ENCODE data around the gene OVAAL. TPM values are rescaled to one million over a fixed set of nuclear protein-coding genes. Genes with fewer than 3 reads are reported as not detected.

The OVAAL gene
- total and polyA plus RNA-seq, 4 donors: 0.17 TPM; not detected in 3

DNA sequence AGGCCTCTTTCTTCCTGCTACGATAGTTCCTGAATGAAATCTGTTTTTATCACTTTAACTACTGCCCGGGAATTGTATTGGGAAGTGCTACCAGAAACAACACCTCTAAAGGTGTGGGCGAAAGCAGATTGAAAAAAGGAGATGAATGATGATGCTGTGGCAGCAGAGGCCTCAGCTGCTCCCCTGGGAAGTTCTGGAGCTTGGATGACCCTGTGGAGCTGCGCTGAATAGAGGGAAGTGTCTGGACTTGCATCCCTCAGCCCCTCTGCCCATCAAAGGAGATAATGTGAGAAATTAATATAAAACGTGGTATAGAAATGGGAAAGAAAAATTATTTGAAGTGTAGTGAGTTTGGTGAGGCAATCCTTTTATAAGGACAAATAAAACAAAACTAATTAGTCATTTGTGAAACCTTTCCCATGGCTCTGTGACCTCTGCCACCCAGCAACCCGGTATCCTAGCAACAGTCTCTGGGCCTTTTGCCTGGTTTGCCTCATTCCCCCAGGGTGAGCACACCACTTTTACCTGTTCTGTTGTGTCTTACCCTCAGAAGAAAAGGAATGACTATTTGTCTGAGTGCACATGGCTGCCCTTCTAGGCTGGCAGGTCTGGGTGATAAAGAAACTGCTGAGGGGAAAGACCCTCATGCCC is 21.3 kb downstream of the OVAAL start:
- WGBS (ENCODE audit: insufficient coverage): 72% methylated on average over 2 of the region's 6 CpGs
- no peak overlapping the region for H3K27ac ChIP-seq (ENCODE audit: low read depth, low read length)

DNA sequence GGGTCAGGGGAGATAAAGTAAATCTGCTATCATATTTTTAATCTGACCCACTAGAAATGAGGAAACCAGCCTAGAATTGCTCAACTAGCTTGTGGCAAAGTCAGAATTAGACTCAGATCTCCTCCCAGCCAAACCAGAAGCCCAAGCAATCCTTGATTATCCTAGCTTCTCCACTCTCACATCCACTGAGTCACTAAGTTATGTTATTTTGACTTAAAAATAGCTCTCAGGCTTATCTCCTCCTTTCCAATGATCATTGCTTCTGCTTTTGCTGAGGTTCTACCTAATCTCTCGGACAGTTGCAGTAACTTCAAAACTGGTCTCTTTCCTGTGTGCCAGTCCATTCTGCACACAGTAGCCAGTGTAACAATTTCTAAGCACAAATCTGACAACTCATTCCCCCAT is 22.9 kb downstream of the OVAAL start:
- H3K4me1 ChIP-seq (ENCODE audit: control insufficient read depth, insufficient read depth, low read length): peaks cover 8% of the 10 kb centered on the region
- H3K9me3 ChIP-seq (ENCODE audit: control insufficient read depth, insufficient read depth, low read length): no peaks in the 10 kb centered on the region
- H3K27ac ChIP-seq (ENCODE audit: low read depth, low read length): no peak overlapping the region
- DNase-seq (ENCODE audit: low read depth in 4 of 6, low spot score in 6 of 6): no peak
- no peaks in the 10 kb centered on the region for H3K27me3 ChIP-seq (ENCODE audit: control insufficient read depth, insufficient read depth, low read length)
- WGBS (ENCODE audit: insufficient coverage): 100% methylated on average over 1 of the region's 1 CpG
- H3K36me3 ChIP-seq (ENCODE audit: control insufficient read depth, insufficient read depth, low read length): no peaks in the 10 kb centered on the region
- no peak overlapping the region for H3K4me3 ChIP-seq (ENCODE audit: low read depth, low read length)

More for the DNA sequence above, 21.3 kb downstream of the OVAAL start:
- Histone ChIP-seq H3K4me3 (ENCODE audit: low read depth, low read length) (no peak overlapping the region), H3K9me3 (ENCODE audit: control insufficient read depth, insufficient read depth, low read length) (no peaks in the 10 kb centered on the region), H3K27me3 (ENCODE audit: control insufficient read depth, insufficient read depth, low read length) (no peaks in the 10 kb centered on the region), H3K4me1 (ENCODE audit: control insufficient read depth, insufficient read depth, low read length) (peaks cover 6% of the 10 kb centered on the region), H3K36me3 (ENCODE audit: control insufficient read depth, insufficient read depth, low read length) (no peaks in the 10 kb centered on the region)
- peak in 2 of 6 donors; percentile 25 to 43 for DNase-seq (ENCODE audit: low read depth in 4 of 6, low spot score in 6 of 6)

GRCh38 chr1:180584869-180585268 is 26.1 kb downstream of the OVAAL start:
- Histone ChIP-seq H3K4me3 (ENCODE audit: low read depth, low read length) (no peak overlapping the region), H3K4me1 (ENCODE audit: control insufficient read depth, insufficient read depth, low read length) (peaks cover 8% of the 10 kb centered on the region), H3K27me3 (ENCODE audit: control insufficient read depth, insufficient read depth, low read length) (no peaks in the 10 kb centered on the region), H3K36me3 (ENCODE audit: control insufficient read depth, insufficient read depth, low read length) (no peaks in the 10 kb centered on the region), H3K9me3 (ENCODE audit: control insufficient read depth, insufficient read depth, low read length) (peaks cover 2% of the 10 kb centered on the region), H3K27ac (ENCODE audit: low read depth, low read length) (no peak overlapping the region)
- 97% methylated on average over 6 of the region's 8 CpGs for WGBS (ENCODE audit: insufficient coverage)
- DNase-seq (ENCODE audit: low read depth in 4 of 6, low spot score in 6 of 6): no peak

DNA sequence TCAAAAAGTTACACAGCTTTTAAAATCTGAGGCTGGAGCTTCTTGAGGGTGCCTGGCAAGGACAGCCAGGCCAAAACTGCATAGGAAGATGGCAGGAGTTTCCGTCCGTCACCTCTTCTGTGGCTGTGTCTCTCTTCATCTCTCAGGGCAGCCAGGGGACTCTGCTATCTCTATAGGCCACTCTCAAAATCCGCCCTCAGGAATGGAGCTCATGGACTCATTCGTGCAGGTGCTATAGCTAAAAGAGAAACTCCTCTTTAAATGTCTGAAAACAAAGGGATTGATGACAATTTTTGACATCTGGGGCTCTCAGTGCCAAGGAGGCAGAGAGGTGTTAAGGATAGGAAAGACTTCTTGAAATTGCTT is 27.2 kb downstream of the OVAAL start:
- no peak overlapping the region for H3K4me3 ChIP-seq (ENCODE audit: low read depth, low read length)
- no peaks in the 10 kb centered on the region for H3K27me3 ChIP-seq (ENCODE audit: control insufficient read depth, insufficient read depth, low read length)
- H3K27ac ChIP-seq (ENCODE audit: low read depth, low read length): no peak overlapping the region
- H3K4me1 ChIP-seq (ENCODE audit: control insufficient read depth, insufficient read depth, low read length): peaks cover 3% of the 10 kb centered on the region
- H3K9me3 ChIP-seq (ENCODE audit: control insufficient read depth, insufficient read depth, low read length): peaks cover 2% of the 10 kb centered on the region
- no peak for DNase-seq (ENCODE audit: low read depth in 4 of 6, low spot score in 6 of 6)
- no peaks in the 10 kb centered on the region for H3K36me3 ChIP-seq (ENCODE audit: control insufficient read depth, insufficient read depth, low read length)
- 100% methylated on average over 2 of the region's 4 CpGs for whole genome bisulfite sequencing (ENCODE audit: insufficient coverage)

DNA sequence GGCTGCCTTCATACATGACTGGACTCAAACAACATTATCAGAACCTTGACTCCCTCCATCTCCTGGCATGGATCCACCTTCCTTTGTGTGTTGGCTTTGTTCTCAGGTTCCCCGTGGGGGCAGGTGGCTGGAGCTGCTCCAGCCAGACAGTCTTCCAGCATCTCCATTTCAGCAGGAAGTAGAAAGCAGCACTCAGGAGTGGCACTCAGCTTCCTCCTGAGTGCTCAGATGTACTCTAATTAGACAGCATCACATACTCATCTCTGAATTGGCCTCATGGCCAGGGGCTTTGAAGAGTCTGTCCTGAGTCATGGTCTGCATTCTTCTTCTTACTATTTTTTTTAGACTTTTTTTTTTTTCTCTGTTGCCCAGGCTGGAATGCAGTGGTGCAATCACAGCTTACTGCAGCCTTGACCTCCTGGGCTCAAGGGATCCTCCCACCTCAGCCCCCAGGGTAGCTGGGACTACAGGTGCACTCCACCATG is 27.9 kb downstream of the OVAAL start:
- no peak overlapping the region for H3K27ac ChIP-seq (ENCODE audit: low read depth, low read length)
- peaks cover 2% of the 10 kb centered on the region for H3K9me3 ChIP-seq (ENCODE audit: control insufficient read depth, insufficient read depth, low read length)
- no peaks in the 10 kb centered on the region for H3K27me3 ChIP-seq (ENCODE audit: control insufficient read depth, insufficient read depth, low read length)
- 29% methylated on average over 1 of the region's 1 CpG for WGBS (ENCODE audit: insufficient coverage)
- H3K4me1 ChIP-seq (ENCODE audit: control insufficient read depth, insufficient read depth, low read length): peaks cover 3% of the 10 kb centered on the region
- no peak overlapping the region for H3K4me3 ChIP-seq (ENCODE audit: low read depth, low read length)
- DNase-seq (ENCODE audit: low read depth in 4 of 6, low spot score in 6 of 6): no peak
- no peaks in the 10 kb centered on the region for H3K36me3 ChIP-seq (ENCODE audit: control insufficient read depth, insufficient read depth, low read length)

GRCh38 chr1:180588121-180588520 is 29.4 kb downstream of the OVAAL start:
- 83% methylated on average over 1 of the region's 2 CpGs for WGBS (ENCODE audit: insufficient coverage)
- Histone ChIP-seq H3K36me3 (ENCODE audit: control insufficient read depth, insufficient read depth, low read length) (no peaks in the 10 kb centered on the region), H3K9me3 (ENCODE audit: control insufficient read depth, insufficient read depth, low read length) (peaks cover 2% of the 10 kb centered on the region), H3K4me1 (ENCODE audit: control insufficient read depth, insufficient read depth, low read length) (peaks cover 3% of the 10 kb centered on the region), H3K27me3 (ENCODE audit: control insufficient read depth, insufficient read depth, low read length) (no peaks in the 10 kb centered on the region), H3K27ac (ENCODE audit: low read depth, low read length) (no peak overlapping the region), H3K4me3 (ENCODE audit: low read depth, low read length) (no peak overlapping the region)
- no peak for DNase-seq (ENCODE audit: low read depth in 4 of 6, low spot score in 6 of 6)

DNA sequence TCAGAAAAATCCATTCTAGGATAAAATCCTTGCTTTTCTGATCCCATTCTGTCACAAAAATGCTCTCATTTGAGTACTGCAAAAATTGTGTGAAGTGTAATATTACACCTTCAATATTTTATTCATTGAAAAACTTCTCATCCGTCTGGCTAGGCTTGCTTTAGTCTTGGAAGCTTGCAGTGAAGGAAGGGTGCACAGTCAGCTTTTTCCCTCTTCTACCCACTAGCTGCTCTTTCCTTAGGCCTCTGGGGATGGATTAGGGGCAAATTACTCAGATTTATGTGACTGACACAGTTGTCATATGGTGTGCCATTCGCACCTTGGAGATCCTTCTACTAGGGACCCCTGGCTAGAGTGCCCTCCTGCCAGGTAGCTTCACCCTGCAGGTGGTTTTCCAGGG is 32.1 kb downstream of the OVAAL start:
- Histone ChIP-seq H3K4me1 (ENCODE audit: control insufficient read depth, insufficient read depth, low read length) (peaks cover 10% of the 10 kb centered on the region), H3K9me3 (ENCODE audit: control insufficient read depth, insufficient read depth, low read length) (peaks cover 2% of the 10 kb centered on the region), H3K27ac (ENCODE audit: low read depth, low read length) (no peak overlapping the region), H3K36me3 (ENCODE audit: control insufficient read depth, insufficient read depth, low read length) (no peaks in the 10 kb centered on the region), H3K4me3 (ENCODE audit: low read depth, low read length) (no peak overlapping the region), H3K27me3 (ENCODE audit: control insufficient read depth, insufficient read depth, low read length) (no peaks in the 10 kb centered on the region)
- WGBS (ENCODE audit: insufficient coverage): 100% methylated on average over 1 of the region's 2 CpGs
- no peak for DNase-seq (ENCODE audit: low read depth in 4 of 6, low spot score in 6 of 6)

DNA sequence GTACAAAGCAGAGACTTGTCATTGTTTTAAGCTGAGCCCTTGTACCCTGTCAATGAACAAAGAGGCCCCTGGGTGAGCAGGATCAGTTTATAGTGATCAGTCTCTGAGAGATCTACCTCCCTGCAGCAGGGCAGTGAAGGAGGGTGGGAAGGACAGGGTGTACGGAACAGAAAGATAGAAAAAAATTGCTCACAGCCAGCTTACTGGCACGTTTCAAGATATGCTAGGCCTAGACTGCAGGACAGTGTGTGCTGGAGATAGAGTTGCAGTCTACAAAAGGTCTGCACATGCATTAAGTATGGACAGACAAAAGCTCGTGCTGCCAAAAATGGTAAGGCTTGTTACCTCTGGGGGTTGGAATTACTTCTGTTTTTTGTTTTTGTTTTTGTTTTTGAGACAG is 34.6 kb downstream of the OVAAL start:
- no peak overlapping the region for H3K4me3 ChIP-seq (ENCODE audit: low read depth, low read length)
- peaks cover under 1% of the 10 kb centered on the region for H3K9me3 ChIP-seq (ENCODE audit: control insufficient read depth, insufficient read depth, low read length)
- H3K27me3 ChIP-seq (ENCODE audit: control insufficient read depth, insufficient read depth, low read length): no peaks in the 10 kb centered on the region
- peaks cover 7% of the 10 kb centered on the region for H3K4me1 ChIP-seq (ENCODE audit: control insufficient read depth, insufficient read depth, low read length)
- H3K27ac ChIP-seq (ENCODE audit: low read depth, low read length): no peak overlapping the region
- 48% methylated on average over 3 of the region's 3 CpGs for WGBS (ENCODE audit: insufficient coverage)
- H3K36me3 ChIP-seq (ENCODE audit: control insufficient read depth, insufficient read depth, low read length): no peaks in the 10 kb centered on the region
- peak in 1 of 6 donors; percentile 16 for DNase-seq (ENCODE audit: low read depth in 4 of 6, low spot score in 6 of 6)

GRCh38 chr1:180594723-180595122 is 36.0 kb downstream of the OVAAL start:
- WGBS (ENCODE audit: insufficient coverage): 42% methylated on average over 3 of the region's 6 CpGs
- no peak overlapping the region for H3K27ac ChIP-seq (ENCODE audit: low read depth, low read length)
- no peaks in the 10 kb centered on the region for H3K9me3 ChIP-seq (ENCODE audit: control insufficient read depth, insufficient read depth, low read length)
- no peak overlapping the region for H3K4me3 ChIP-seq (ENCODE audit: low read depth, low read length)
- H3K27me3 ChIP-seq (ENCODE audit: control insufficient read depth, insufficient read depth, low read length): no peaks in the 10 kb centered on the region
- peaks cover 7% of the 10 kb centered on the region for H3K4me1 ChIP-seq (ENCODE audit: control insufficient read depth, insufficient read depth, low read length)
- no peaks in the 10 kb centered on the region for H3K36me3 ChIP-seq (ENCODE audit: control insufficient read depth, insufficient read depth, low read length)
- DNase-seq (ENCODE audit: low read depth in 4 of 6, low spot score in 6 of 6): peak in 2 of 6 donors; percentile 64 to 84

- no peak for DNase-seq (ENCODE audit: low read depth in 4 of 6, low spot score in 6 of 6)
- no peaks in the 10 kb centered on the region for H3K27me3 ChIP-seq (ENCODE audit: control insufficient read depth, insufficient read depth, low read length)
- no peaks in the 10 kb centered on the region for H3K9me3 ChIP-seq (ENCODE audit: control insufficient read depth, insufficient read depth, low read length)
- WGBS (ENCODE audit: insufficient coverage): no CpG with 5 or more reads among the region's 2 CpGs
- H3K27ac ChIP-seq (ENCODE audit: low read depth, low read length): no peak overlapping the region
- no peaks in the 10 kb centered on the region for H3K36me3 ChIP-seq (ENCODE audit: control insufficient read depth, insufficient read depth, low read length)
- H3K4me3 ChIP-seq (ENCODE audit: low read depth, low read length): no peak overlapping the region
- H3K4me1 ChIP-seq (ENCODE audit: control insufficient read depth, insufficient read depth, low read length): peaks cover 7% of the 10 kb centered on the region
Observed at GRCh38 chr1:180595966-180596365, 37.2 kb downstream of the OVAAL start.

All from spinal cord (tissue), 10 donors.